Activated naive CD8-positive, alpha-beta T cell treated with anti-CD3 and anti-CD28 coated beads, Interleukin-2, amount 10 ng/mL, durations not matched to agents 7 days and 5 days (primary cell): ENCODE results near the gene RNF214. TPM values are rescaled to one million over a fixed set of nuclear protein-coding genes. Genes with fewer than 3 reads are reported as not detected.
"Not testable (repeated sequence)": the region's sequence is repeated elsewhere in the genome, so short reads cannot be mapped to it uniquely, and the experiment has no call there.

Source experiments
- ATAC-seq: fragments of 150-1000 bp; cut with Tn5 transposase; one replicate; pipeline ENCODE4 v1.10.0; 2021; ENCODE audit warnings: low read depth, moderate library complexity
- POLR2A ChIA-PET: fragments of 350-600 bp; sonication (Branson Sonifier 250); formaldehyde crosslinking; loops from one replicate; lab custom pipeline; 2021; ENCODE audit warnings: antibody characterized with exemption; lab: Charles Lee
- DNase-seq: peaks from one replicate; pipeline ENCODE4 v3.0.0; 2021
- H3K27ac Mint-ChIP-seq: one replicate; pipeline ENCODE4 v1.8.0; 2022; ENCODE audit warnings: mild to moderate bottlenecking, mixed read lengths
- H3K27me3 Mint-ChIP-seq: one replicate; pipeline ENCODE4 v1.8.0; 2022; ENCODE audit warnings: mild to moderate bottlenecking, moderate library complexity, mixed read lengths
- H3K36me3 Mint-ChIP-seq: one replicate; pipeline ENCODE4 v1.8.0; 2021; ENCODE audit warnings: mild to moderate bottlenecking, mixed read lengths
- H3K4me1 Mint-ChIP-seq: one replicate; pipeline ENCODE4 v1.8.0; 2021; ENCODE audit warnings: mixed read lengths
- H3K4me3 Mint-ChIP-seq: one replicate; pipeline ENCODE4 v1.8.0; 2022; ENCODE audit warnings: mild to moderate bottlenecking, moderate library complexity, mixed read lengths
- H3K9me3 Mint-ChIP-seq: one replicate; pipeline ENCODE4 v1.8.0; 2021; ENCODE audit warnings: mixed read lengths
- total RNA-seq, 2 experiments: library from RNA; stranded (reverse); gene quantifications; one replicate each; pipeline ENCODE4 v1.2.3, GENCODE V29; 2021

RNF214 gene
- total RNA-seq, 2 experiments from 2014 or later = 22.6 to 26.0 TPM

DNA sequence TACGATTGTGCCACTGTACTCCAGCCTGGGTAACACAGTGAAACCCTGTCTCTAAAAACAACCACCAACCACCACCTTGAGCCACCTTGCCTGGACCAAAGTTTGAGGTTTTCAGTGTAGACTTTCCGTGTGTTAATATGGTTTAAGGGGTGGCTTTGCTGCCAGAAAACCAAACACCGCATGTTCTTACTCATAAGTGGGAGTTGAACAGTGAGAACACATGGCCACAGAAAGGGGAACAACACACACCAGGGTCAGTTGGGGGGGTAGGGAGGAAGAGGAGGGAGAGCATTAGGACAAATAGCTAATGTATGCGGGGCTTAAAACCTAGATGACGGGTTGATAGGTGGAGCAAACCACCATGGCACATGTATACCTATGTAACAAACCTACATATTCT, 39.7 kb downstream of the RNF214 start:
- H3K27me3 Mint-ChIP-seq, H3K4me1 Mint-ChIP-seq, ATAC-seq, DNase-seq, H3K9me3 Mint-ChIP-seq, H3K27ac Mint-ChIP-seq, H3K4me3 Mint-ChIP-seq, POLR2A ChIA-PET: not testable (repeated sequence)
- peaks cover 15% of the 10 kb centered on the region for H3K36me3 Mint-ChIP-seq

DNA sequence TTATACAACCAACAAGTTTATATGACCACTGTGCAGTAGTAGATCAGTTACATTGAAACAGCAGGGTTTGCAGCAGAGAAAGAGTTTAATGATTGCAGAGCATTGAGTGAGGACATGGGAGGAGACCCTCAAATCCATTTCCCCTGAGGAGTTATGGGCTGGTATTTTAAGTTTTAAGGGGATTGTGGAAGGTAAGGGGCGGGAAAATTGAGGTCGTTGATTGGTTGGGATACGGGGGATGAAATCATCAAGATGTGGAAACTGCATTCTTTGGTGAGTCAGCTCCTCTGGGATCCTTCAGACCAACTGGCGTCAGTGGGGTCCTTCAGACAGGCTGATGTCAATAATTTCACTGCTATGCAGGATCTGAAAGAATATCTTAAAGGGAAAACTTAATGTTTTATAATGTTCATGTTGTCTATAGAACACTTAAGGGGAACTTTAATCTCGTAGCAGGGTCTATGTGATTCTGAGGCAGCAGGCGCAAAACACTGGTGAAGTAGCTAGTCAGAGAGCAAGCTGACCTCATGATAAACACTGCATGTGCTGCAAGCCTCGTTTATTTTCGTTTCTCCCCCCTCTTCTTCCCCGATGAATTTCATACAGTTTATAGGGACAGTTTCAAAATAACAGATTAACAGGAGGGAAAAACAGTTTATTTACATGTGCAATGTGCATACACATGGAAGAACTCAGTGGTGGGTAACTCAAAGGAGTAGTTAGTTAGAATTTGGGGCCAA, 41.2 kb downstream of the RNF214 start:
- H3K27ac Mint-ChIP-seq = no peak overlapping the region
- POLR2A ChIA-PET = no interaction called here
- no peaks in the 10 kb centered on the region for H3K4me1 Mint-ChIP-seq
- ATAC-seq (no peak), DNase-seq (no peak)
- no peak overlapping the region for H3K4me3 Mint-ChIP-seq
- no peaks in the 10 kb centered on the region for H3K27me3 Mint-ChIP-seq
- peaks cover 3% of the 10 kb centered on the region for H3K9me3 Mint-ChIP-seq
- H3K36me3 Mint-ChIP-seq = peaks cover 15% of the 10 kb centered on the region

DNA sequence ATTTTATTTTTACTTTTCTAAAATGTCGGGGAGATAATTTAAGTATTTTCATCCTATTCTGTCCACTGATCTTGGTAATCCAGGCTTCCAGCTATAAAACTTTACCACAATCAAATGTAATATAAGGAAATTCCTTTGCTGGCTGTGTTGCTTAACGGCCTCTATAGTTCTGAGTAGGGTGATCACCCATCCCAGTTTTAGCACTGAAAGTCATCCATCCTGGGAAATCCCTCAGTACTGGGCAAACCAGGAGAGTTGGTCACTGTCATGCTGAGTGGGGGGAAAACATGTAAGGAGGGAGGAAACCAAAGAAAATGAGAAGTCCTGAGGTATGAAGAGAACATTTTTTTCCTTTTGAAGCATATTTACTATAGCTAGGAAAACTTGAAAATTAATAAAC, 45.9 kb downstream of the RNF214 start:
- DNase-seq = no peak
- Mint-ChIP-seq H3K27ac (no peak overlapping the region), H3K36me3 (peaks cover 28% of the 10 kb centered on the region), H3K4me1 (peaks cover 2% of the 10 kb centered on the region), H3K9me3 (peaks cover 2% of the 10 kb centered on the region), H3K27me3 (no peaks in the 10 kb centered on the region), H3K4me3 (no peak overlapping the region)
- no peak for ATAC-seq
- POLR2A ChIA-PET = no interaction called here

DNA sequence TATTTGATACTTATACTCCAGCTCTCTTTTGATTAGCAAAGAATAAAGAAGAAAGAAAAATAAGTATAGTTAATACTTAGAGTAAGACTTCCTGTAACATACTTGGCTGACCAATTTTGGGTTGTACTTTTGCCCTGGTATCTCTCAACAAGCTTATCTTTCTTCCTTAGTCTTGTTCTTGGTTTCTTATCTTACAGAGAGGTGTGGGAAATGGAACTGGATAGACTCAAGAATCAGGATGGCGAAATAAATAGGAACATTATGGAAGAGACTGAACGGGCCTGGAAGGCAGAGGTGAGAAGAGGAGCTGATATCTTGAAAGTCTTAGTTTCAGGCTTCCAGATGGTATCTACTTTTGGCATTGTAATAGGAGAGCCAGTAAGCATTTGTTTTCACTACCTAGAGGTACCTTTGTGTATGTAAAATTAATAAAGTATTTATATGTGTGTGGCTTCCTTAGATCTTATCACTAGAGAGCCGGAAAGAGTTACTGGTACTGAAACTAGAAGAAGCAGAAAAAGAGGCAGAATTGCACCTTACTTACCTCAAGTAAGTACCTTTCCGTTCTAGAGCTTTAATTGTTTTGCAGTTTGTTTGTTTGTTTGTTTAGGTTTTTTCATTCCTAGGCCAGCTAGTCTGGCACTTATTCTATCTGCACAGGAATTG, 47.4 kb downstream of the RNF214 start:
- ATAC-seq = peak; percentile 10
- POLR2A ChIA-PET = no interaction called here
- H3K27ac Mint-ChIP-seq = peak overlapping the region; percentile 75
- no peak for DNase-seq
- H3K4me3 Mint-ChIP-seq = no peak overlapping the region
- H3K27me3 Mint-ChIP-seq = no peaks in the 10 kb centered on the region
- H3K4me1 Mint-ChIP-seq = peaks cover 2% of the 10 kb centered on the region
- H3K9me3 Mint-ChIP-seq = no peaks in the 10 kb centered on the region
- peaks cover 26% of the 10 kb centered on the region for H3K36me3 Mint-ChIP-seq

DNA sequence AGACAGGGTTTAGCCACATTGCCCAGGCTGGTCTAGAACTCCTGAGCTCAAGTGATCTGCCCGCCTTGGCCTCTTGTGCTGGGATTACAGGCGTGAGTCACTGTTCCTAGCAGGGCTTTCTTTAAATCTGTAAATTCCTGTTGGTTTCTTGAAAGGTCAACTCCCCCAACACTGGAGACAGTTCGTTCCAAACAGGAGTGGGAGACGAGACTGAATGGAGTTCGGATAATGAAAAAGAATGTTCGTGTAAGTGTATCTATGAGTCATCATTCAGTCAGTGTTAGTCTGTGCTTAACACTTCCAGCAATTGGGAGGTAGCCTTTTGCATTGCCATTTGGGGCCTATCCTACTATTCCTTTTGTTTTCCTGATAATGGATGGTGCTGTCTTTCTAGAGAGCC, 48.7 kb downstream of the RNF214 start:
- Mint-ChIP-seq H3K9me3 (no peaks in the 10 kb centered on the region), H3K27me3 (no peaks in the 10 kb centered on the region), H3K4me1 (peaks cover 2% of the 10 kb centered on the region), H3K36me3 (peaks cover 28% of the 10 kb centered on the region), H3K27ac (no peak overlapping the region), H3K4me3 (no peak overlapping the region)
- POLR2A ChIA-PET = no interaction called here
- ATAC-seq (no peak), DNase-seq (no peak)

DNA sequence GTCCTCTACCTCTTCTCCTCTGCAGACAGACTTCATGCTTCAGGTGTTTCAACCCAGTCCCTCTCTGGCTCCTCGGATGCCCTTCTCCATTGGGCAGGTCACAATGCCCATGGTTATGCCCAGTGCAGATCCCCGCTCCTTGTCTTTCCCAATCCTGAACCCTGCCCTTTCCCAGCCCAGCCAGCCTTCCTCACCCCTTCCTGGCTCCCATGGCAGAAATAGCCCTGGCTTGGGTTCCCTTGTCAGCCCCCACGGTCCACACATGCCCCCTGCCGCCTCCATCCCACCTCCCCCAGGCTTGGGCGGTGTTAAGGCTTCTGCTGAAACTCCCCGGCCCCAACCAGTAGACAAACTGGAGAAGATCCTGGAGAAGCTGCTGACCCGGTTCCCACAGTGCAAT, 49.4 kb downstream of the RNF214 start:
- Mint-ChIP-seq H3K27me3 (no peaks in the 10 kb centered on the region), H3K4me3 (no peak overlapping the region), H3K36me3 (peaks cover 32% of the 10 kb centered on the region), H3K27ac (no peak overlapping the region), H3K4me1 (peaks cover 2% of the 10 kb centered on the region), H3K9me3 (no peaks in the 10 kb centered on the region)
- ATAC-seq = no peak
- no peak for DNase-seq
- POLR2A ChIA-PET = no interaction called here

DNA sequence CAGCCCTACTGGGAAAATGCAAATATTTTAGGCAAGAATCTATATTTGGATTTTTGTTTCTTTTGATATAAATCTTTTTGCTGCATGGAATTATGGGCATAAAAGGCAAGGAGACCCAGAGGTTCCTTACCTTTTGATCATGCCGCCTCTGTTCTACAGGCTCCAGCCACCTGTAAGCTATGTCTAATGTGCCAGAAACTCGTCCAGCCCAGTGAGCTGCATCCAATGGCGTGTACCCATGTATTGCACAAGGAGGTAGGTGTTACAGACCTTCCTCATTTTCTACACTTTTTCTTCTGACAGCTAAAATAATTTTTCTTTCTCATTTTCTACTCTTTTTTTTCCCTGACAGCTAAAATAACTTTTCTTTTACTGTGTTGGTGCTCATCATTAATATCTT, 50.5 kb downstream of the RNF214 start:
- ATAC-seq (no peak), DNase-seq (no peak)
- Mint-ChIP-seq H3K27me3 (no peaks in the 10 kb centered on the region), H3K4me1 (peaks cover 2% of the 10 kb centered on the region), H3K27ac (no peak overlapping the region), H3K9me3 (no peaks in the 10 kb centered on the region), H3K36me3 (peaks cover 32% of the 10 kb centered on the region), H3K4me3 (no peak overlapping the region)
- POLR2A ChIA-PET = no interaction called here

DNA sequence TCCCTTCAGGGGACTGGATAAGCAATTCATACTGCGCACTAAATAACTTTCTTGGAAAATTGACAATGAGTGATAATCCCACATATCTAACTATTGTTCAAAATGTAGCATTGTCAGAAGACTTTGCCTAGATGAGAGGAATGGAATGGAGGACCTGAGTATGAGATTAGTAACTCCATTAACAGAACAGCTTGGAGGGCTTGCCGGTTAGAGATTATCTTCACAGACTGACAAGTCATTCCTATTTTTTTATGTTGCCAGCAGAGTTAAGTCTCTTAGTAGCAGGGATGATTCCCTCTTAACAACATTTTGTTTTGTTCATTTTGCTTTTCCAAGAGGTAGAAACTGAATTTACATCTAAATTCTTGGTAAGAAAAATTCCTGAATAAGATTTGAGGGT, 51.6 kb downstream of the RNF214 start:
- no peak for DNase-seq
- no peak overlapping the region for H3K4me3 Mint-ChIP-seq
- no peak overlapping the region for H3K27ac Mint-ChIP-seq
- ATAC-seq = no peak
- no peaks in the 10 kb centered on the region for H3K9me3 Mint-ChIP-seq
- POLR2A ChIA-PET = no interaction called here
- H3K27me3 Mint-ChIP-seq = no peaks in the 10 kb centered on the region
- peaks cover 37% of the 10 kb centered on the region for H3K36me3 Mint-ChIP-seq
- peaks cover 2% of the 10 kb centered on the region for H3K4me1 Mint-ChIP-seq

DNA sequence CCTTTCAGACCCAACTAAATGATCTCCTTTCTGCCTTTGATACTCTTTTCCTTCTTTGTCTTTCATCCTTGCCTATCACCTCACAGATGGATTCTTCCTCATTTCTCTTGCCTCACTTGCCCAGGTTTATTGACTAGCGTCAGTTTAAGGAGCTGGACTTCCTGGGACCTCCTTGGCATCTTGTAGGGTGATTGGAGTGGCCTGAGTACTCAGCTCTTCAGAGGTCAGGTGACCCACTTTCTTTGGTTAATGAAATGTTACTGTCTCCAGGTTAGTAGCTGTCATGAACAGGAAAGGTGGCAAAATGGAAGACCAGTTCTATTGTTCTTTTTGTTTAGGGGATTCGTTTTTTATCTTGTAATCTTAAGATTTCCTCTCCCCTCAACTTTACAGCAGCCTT, 54.1 kb downstream of the RNF214 start:
- Mint-ChIP-seq H3K27ac (no peak overlapping the region), H3K36me3 (peaks cover 31% of the 10 kb centered on the region), H3K4me1 (no peaks in the 10 kb centered on the region), H3K9me3 (no peaks in the 10 kb centered on the region), H3K27me3 (no peaks in the 10 kb centered on the region), H3K4me3 (no peak overlapping the region)
- POLR2A ChIA-PET = interaction anchor here (0.6 kb wide), 1 partner anchor 26 kb away, joined by 3 read pairs; no protein-coding TSS in a partner anchor
- DNase-seq (no peak), ATAC-seq (no peak)

DNA sequence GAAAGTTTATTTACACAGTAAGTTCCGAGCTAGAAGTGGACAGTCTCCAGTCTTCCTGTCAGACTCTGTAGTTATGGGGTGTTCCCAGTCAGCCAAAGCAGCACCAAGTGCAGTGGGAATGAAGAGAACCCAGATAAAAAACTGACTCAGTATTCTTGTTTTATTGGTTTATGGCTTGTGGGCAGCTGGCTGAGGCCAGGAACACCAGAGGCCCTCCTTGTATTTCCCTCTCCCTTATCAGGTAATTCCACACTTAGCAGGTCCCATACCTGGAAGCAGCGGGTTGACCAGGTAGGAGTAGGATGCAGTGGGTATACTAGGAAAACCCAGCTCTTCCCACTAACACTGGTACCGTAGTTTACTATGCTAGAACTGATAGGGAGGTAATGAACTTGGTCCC, 55.2 kb downstream of the RNF214 start:
- ATAC-seq = no peak
- peaks cover 21% of the 10 kb centered on the region for H3K36me3 Mint-ChIP-seq
- DNase-seq = no peak
- no peaks in the 10 kb centered on the region for H3K9me3 Mint-ChIP-seq
- no peaks in the 10 kb centered on the region for H3K27me3 Mint-ChIP-seq
- POLR2A ChIA-PET = no interaction called here
- no peak overlapping the region for H3K27ac Mint-ChIP-seq
- no peak overlapping the region for H3K4me3 Mint-ChIP-seq
- H3K4me1 Mint-ChIP-seq = no peaks in the 10 kb centered on the region

DNA sequence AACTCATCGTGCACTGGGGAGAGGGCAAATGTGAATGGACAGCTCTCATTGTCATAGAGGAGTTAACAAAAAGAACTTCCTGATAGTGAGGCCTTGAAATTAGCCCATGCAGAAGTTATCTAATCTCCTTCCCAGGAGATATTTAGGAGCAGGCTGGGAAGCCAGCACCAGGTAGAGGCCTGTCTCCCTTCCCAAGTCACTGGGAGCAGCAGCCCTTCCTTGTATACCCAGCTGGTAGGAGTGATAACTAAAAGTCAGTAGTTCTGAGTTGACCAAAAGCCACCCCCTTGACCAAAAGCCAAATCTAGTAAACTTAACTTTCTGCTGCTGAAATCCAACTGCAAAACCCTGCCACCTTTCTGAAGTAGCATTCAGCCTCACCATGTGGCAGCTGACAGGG, 57.3 kb downstream of the RNF214 start:
- Mint-ChIP-seq H3K27ac (no peak overlapping the region), H3K9me3 (no peaks in the 10 kb centered on the region), H3K4me3 (no peak overlapping the region), H3K27me3 (no peaks in the 10 kb centered on the region), H3K36me3 (peaks cover 18% of the 10 kb centered on the region), H3K4me1 (no peaks in the 10 kb centered on the region)
- no peak for ATAC-seq
- no peak for DNase-seq
- POLR2A ChIA-PET = no interaction called here

DNA sequence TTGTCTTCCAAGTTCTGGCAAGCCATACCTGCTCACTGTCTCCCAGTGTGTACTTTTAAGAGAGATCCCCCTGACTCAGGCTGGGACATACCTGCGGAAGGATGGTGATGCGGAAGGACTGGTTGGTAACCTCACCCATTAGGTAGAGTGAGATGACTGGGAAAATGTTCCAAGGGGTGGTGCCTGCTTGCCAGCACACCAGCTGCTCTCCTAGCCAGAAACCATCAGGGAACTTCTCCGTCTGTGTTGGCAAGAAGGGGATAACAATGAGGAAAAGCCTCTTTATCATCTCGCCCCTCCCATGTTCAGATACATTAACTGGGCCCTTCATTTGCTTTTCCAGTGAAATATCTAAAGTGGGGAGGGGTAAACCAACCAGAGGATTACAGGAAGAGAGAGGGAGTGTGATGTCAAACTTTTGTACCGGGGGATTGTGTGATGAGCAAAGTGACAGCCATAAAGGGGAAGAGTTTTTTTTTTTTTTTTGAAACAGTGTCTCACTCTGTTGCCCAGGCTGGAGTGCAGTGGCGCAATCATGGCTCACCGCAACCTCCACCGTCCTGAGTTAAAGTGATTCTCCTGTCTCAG, 58.4 kb downstream of the RNF214 start, which contains the start of gene BACE1-AS:
TSS of gene BACE1-AS (plus strand) at position 538 of the 588 bp plus-strand sequence.
- H3K4me1 Mint-ChIP-seq = no peaks in the 10 kb centered on the region
- H3K27me3 Mint-ChIP-seq = no peaks in the 10 kb centered on the region
- ATAC-seq = no peak
- POLR2A ChIA-PET = no interaction called here
- H3K4me3 Mint-ChIP-seq = no peak within 1 kb of the TSS
- H3K36me3 Mint-ChIP-seq = peaks cover 11% of the 10 kb centered on the region
- no peaks in the 10 kb centered on the region for H3K9me3 Mint-ChIP-seq
- no peak for DNase-seq
- H3K27ac Mint-ChIP-seq = no peak within 1 kb of the TSS

DNA sequence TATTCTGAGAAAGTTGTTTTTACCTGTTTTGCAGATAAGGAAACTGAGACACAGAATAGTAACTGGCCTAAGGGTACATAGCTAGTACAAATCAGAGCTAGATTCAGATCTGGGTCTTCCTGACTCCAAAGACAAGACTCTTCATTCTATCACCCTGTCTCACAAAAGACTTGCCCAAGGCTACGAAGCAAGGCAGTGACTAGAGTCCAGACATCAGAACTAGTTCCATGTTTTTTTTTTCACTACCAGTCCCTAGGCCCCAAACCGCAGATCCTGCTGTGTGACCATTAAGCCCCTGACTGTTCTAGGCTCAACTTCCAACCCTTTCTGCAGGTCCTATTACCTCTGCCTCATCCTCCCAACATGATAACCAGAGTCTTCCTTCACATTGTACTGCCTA, 60.1 kb downstream of the RNF214 start:
- DNase-seq (no peak), ATAC-seq (no peak)
- no peaks in the 10 kb centered on the region for H3K27me3 Mint-ChIP-seq
- H3K36me3 Mint-ChIP-seq = peaks cover 6% of the 10 kb centered on the region
- H3K4me3 Mint-ChIP-seq = no peak overlapping the region
- no peaks in the 10 kb centered on the region for H3K4me1 Mint-ChIP-seq
- no peak overlapping the region for H3K27ac Mint-ChIP-seq
- POLR2A ChIA-PET = interaction anchor here (0.6 kb wide), 1 partner anchor 48 kb away, joined by 3 read pairs; no protein-coding TSS in a partner anchor
- no peaks in the 10 kb centered on the region for H3K9me3 Mint-ChIP-seq
